Gastrocnemius medialis (tissue), 4 donors: ENCODE data around the gene ANKS1B. TPM values are rescaled to one million over a fixed set of nuclear protein-coding genes. Genes with fewer than 3 reads are reported as not detected.

ENCODE experiments used
- ATAC-seq, 2 donors: fragments of 150-250 bp; one replicate each; pipeline ENCODE4 v1.9.1; 2016
- DNase-seq, 2 donors: peaks; one replicate each; pipeline ENCODE4 v3.0.0-alpha.2; 2019
- H3K27ac ChIP-seq, 4 donors: fragments of 200-600 bp; sonication (generic); 1 replicate in 1 of 4; 2 replicates in 3 of 4; pipeline ENCODE4 v1.5.1; 2016 to 2018; ENCODE audit warnings: mild to moderate bottlenecking in 2 of 4, moderate library complexity in 1 of 4
- H3K27me3 ChIP-seq, 3 donors: fragments of 200-600 bp; sonication (generic) in 2 of 3; 1 replicate in 1 of 3; 2 replicates in 2 of 3; pipeline versions ENCODE4 v1.5.1 to v1.6.0; 2016 to 2019; ENCODE audit warnings: mild to moderate bottlenecking in 1 of 3, moderate library complexity in 1 of 3
- H3K36me3 ChIP-seq, 2 donors: fragments of 200-600 bp; sonication (generic) in 1 of 2; one replicate each; pipeline ENCODE4 v1.5.1; 2017 to 2018
- H3K4me1 ChIP-seq, 2 donors: fragments of 200-600 bp; sonication (generic) in 1 of 2; one replicate each; pipeline ENCODE4 v1.5.1; 2016 to 2017; ENCODE audit warnings: mild to moderate bottlenecking in 2 of 2
- H3K4me3 ChIP-seq, 4 donors: fragments of 200-600 bp; sonication (generic) in 3 of 4; 1 replicate in 1 of 4; 2 replicates in 3 of 4; pipeline ENCODE4 v1.5.1; 2016 to 2019; ENCODE audit warnings: mild to moderate bottlenecking in 2 of 4
- H3K9me3 ChIP-seq, 3 donors: fragments of 200-600 bp; sonication (generic) in 2 of 3; 1 replicate in 1 of 3; 2 replicates in 2 of 3; pipeline ENCODE4 v1.5.1; 2016 to 2019
- POLR2A ChIP-seq, 2 donors: fragments of 450-650 bp; IDR thresholded peaks; one replicate each; pipeline ENCODE4 v1.6.1; 2017; ENCODE audit warnings: antibody characterized with exemption in 2 of 2, mild to moderate bottlenecking in 2 of 2, moderate library complexity in 2 of 2
- in situ Hi-C, 4 donors: fragments of 200-750 bp; cut with MboI; loops; one replicate each; pipeline versions ENCODE4 v1.15.0 to v1.8.0; 2017; ENCODE audit warnings: low sequenced_read_pairs in 4 of 4
- intact Hi-C: fragments of 100-400 bp; cut with DNase I; formaldehyde crosslinking; loops from one replicate; pipeline ENCODE4 v1.15.1; 2023; ENCODE audit warnings: low total_unique reads
- total RNA-seq, 4 donors: library from RNA; depleted of rRNA; stranded (reverse); fragments of >200 nt; gene quantifications; one replicate each; pipeline versions ENCODE4 v1.1.0 to v1.2.3, GENCODE V29; 2016
- TF ChIP-seq, protein P1 (sequence below), 5 experiments: fragments of 450-650 bp in 3 of 5; fragments of 200-600 bp in 2 of 5; sonication (generic) in 2 of 5; IDR thresholded peaks in 4 of 5; conservative IDR thresholded peaks in 1 of 5; 1 replicate in 4 of 5; 2 replicates in 1 of 5; pipeline ENCODE4 v1.5.1; 2016 to 2019; ENCODE audit warnings: antibody characterized with exemption in 5 of 5, mild to moderate bottlenecking in 3 of 5, moderate library complexity in 3 of 5

Gene ANKS1B
- total RNA-seq, 4 donors from 2014 or later: 3.9 to 14.5 (median 5.7) TPM

DNA sequence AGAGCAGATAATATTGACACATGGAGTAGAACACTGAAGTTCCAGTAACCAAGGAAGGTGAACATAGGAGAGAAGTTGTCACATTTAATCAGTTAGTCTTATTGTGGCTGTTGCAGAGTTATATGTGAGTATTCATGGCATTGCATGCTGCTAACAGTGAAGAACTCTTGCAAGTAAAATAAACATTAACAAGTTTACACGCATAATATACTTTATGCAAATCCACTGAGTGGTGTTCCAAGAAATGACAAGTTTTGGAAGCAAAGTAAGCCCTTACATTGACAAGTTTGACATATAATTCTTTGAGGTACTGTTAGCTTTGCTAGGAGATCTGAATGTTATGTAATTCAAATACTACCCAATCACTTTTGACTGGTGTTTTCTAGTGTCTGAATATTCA, 125.6 kb downstream of the ANKS1B start:
- DNase-seq (no peak), ATAC-seq (no peak)
- in situ Hi-C loops: no loop called here
- Histone ChIP-seq H3K27me3 (no peaks in the 10 kb centered on the region), H3K4me1 (no peaks in the 10 kb centered on the region), H3K4me3 (no peak overlapping the region), H3K27ac (no peak overlapping the region), H3K36me3 (no peaks in the 10 kb centered on the region), H3K9me3 (no peaks in the 10 kb centered on the region)
- intact Hi-C loops: no loop called here
- TF ChIP-seq, protein P1, sequence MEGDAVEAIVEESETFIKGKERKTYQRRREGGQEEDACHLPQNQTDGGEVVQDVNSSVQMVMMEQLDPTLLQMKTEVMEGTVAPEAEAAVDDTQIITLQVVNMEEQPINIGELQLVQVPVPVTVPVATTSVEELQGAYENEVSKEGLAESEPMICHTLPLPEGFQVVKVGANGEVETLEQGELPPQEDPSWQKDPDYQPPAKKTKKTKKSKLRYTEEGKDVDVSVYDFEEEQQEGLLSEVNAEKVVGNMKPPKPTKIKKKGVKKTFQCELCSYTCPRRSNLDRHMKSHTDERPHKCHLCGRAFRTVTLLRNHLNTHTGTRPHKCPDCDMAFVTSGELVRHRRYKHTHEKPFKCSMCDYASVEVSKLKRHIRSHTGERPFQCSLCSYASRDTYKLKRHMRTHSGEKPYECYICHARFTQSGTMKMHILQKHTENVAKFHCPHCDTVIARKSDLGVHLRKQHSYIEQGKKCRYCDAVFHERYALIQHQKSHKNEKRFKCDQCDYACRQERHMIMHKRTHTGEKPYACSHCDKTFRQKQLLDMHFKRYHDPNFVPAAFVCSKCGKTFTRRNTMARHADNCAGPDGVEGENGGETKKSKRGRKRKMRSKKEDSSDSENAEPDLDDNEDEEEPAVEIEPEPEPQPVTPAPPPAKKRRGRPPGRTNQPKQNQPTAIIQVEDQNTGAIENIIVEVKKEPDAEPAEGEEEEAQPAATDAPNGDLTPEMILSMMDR (IDR thresholded peaks at IDR 0.05 in 4 of 5, conservative IDR thresholded peaks at IDR 0.05 in 1 of 5): no peak
- TF ChIP-seq POLR2A (IDR thresholded peaks at IDR 0.05): no peak

DNA sequence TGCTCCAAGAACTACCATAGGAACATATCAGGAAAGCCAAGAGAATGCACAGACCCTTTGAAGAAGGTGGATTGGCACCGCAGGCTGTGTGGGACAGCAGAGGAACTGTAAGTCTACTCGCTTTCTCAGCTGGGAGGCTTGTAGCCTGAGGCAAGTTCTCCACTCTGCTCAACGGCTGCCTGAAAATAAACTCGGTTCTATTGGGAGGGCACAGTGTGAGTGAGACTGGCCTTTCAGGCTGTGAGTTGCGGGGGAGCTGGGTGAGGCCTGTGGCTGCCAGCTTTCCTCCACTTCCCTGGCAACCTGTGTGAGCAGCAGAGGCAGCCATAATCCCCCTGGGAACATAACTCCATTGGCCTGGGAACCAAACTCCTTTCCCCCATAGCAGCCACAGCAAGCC, 132.1 kb downstream of the ANKS1B start:
- no peak for DNase-seq
- no peak overlapping the region for H3K4me3 ChIP-seq
- in situ Hi-C loops: no loop called here
- no peaks in the 10 kb centered on the region for H3K27me3 ChIP-seq
- H3K4me1 ChIP-seq: no peaks in the 10 kb centered on the region
- intact Hi-C loops: no loop called here
- ATAC-seq: no peak
- H3K36me3 ChIP-seq: no peaks in the 10 kb centered on the region
- TF ChIP-seq POLR2A (IDR thresholded peaks at IDR 0.05): no peak
- TF ChIP-seq, protein P1 (IDR thresholded peaks at IDR 0.05 in 4 of 5, conservative IDR thresholded peaks at IDR 0.05 in 1 of 5): no peak
- H3K27ac ChIP-seq: no peak overlapping the region
- no peaks in the 10 kb centered on the region for H3K9me3 ChIP-seq

- in situ Hi-C loops (no loop called here), intact Hi-C loops (no loop called here)
- Histone ChIP-seq H3K9me3 (no peaks in the 10 kb centered on the region), H3K4me1 (no peaks in the 10 kb centered on the region), H3K27me3 (no peaks in the 10 kb centered on the region), H3K36me3 (no peaks in the 10 kb centered on the region), H3K4me3 (no peak overlapping the region), H3K27ac (no peak overlapping the region)
- no peak for TF ChIP-seq POLR2A (IDR thresholded peaks at IDR 0.05)
- TF ChIP-seq, protein P1 (IDR thresholded peaks at IDR 0.05 in 4 of 5, conservative IDR thresholded peaks at IDR 0.05 in 1 of 5): no peak
- ATAC-seq (no peak), DNase-seq (no peak)
These were observed 136.8 kb downstream of the ANKS1B start for GRCh38 chr12:99847936-99848335.

GRCh38 chr12:99834710-99835109, 150.0 kb downstream of the ANKS1B start:
- Histone ChIP-seq H3K4me3 (no peak overlapping the region), H3K9me3 (no peaks in the 10 kb centered on the region), H3K4me1 (no peaks in the 10 kb centered on the region), H3K36me3 (no peaks in the 10 kb centered on the region), H3K27me3 (no peaks in the 10 kb centered on the region), H3K27ac (no peak overlapping the region)
- in situ Hi-C loops: no loop called here
- DNase-seq (no peak), ATAC-seq (no peak)
- intact Hi-C loops: no loop called here
- TF ChIP-seq, protein P1 (IDR thresholded peaks at IDR 0.05 in 4 of 5, conservative IDR thresholded peaks at IDR 0.05 in 1 of 5): no peak
- TF ChIP-seq POLR2A (IDR thresholded peaks at IDR 0.05): no peak

DNA sequence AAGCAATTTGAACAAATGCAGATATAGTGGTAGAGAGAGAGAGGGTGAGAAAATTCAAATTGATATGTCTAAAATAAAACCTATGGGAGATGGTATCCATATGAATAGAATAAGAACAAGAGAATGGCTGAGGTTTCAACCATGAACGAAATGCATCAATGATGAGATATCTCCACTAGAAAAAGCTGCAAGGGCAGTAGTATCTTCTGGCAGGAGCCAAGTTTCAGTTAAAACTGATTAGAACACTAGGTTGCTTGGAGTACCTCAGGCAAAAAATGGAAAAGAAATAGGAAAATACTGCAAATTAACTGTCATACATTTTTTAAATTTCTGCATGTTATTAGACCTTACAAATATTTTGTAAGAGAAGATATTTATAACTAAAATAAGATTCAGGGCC, 151.3 kb downstream of the ANKS1B start:
- H3K4me3 ChIP-seq: no peak overlapping the region
- H3K9me3 ChIP-seq: no peaks in the 10 kb centered on the region
- no peaks in the 10 kb centered on the region for H3K4me1 ChIP-seq
- no peak for DNase-seq
- no peak for ATAC-seq
- H3K27me3 ChIP-seq: no peaks in the 10 kb centered on the region
- in situ Hi-C loops: no loop called here
- H3K27ac ChIP-seq: no peak overlapping the region
- intact Hi-C loops: no loop called here
- H3K36me3 ChIP-seq: no peaks in the 10 kb centered on the region
- no peak for TF ChIP-seq POLR2A (IDR thresholded peaks at IDR 0.05)
- TF ChIP-seq, protein P1 (IDR thresholded peaks at IDR 0.05 in 4 of 5, conservative IDR thresholded peaks at IDR 0.05 in 1 of 5): no peak
